Measurements from ENCODE around the gene WNK3. TPM values are rescaled to one million over a fixed set of nuclear protein-coding genes. Genes with fewer than 3 reads are reported as not detected.
"Not testable (repeated sequence)": the region's sequence is repeated elsewhere in the genome, so short reads cannot be mapped to it uniquely, and the experiment has no call there.

WNK3 gene
- total and polyA plus RNA-seq, 9 of the 15 experiments (the other 6 are each of a cell fraction or from before 2014, with no cell fraction given): under 0.01 to 0.02 (median 0.01) TPM; not detected in 4

DNA sequence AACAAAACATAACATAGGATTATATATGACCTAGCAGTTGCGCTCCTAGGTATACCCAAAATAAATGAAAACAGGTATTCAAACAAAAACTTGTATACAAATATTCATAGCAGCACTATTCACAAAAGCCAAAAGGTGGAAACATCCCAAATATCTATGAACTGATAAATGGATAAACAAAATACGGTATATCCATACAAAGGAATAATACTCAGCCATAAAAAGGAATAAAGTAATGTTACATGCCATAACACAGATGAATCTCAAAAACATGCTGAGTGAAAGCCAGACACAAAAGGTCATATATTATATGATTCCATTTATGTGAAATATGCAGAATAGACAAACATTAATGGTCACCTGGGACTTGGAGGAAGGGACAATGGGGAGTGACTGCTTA lies 5.2 kb downstream of the WNK3 start (continued):
- no peak for TF ChIP-seq NCOA6 (IDR thresholded peaks at IDR 0.05)
- TF ChIP-seq, protein P1, sequence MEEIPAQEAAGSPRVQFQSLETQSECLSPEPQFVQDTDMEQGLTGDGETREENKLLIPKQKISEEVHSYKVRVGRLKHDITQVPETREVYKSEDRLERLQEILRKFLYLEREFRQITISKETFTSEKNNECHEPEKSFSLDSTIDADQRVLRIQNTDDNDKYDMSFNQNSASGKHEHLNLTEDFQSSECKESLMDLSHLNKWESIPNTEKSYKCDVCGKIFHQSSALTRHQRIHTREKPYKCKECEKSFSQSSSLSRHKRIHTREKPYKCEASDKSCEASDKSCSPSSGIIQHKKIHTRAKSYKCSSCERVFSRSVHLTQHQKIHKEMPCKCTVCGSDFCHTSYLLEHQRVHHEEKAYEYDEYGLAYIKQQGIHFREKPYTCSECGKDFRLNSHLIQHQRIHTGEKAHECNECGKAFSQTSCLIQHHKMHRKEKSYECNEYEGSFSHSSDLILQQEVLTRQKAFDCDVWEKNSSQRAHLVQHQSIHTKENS (CRISPR knock-in tag; IDR thresholded peaks at IDR 0.05): no peak
- TF ChIP-seq BHLHE40 (IDR thresholded peaks at IDR 0.05; ENCODE audit: low read length): no peak
- no peak for TF ChIP-seq HNRNPUL1 (IDR thresholded peaks at IDR 0.05; ENCODE audit: low read length)
- TF ChIP-seq ELF2 (CRISPR knock-in tag; IDR thresholded peaks at IDR 0.05): no peak
- TF ChIP-seq, protein P2, sequence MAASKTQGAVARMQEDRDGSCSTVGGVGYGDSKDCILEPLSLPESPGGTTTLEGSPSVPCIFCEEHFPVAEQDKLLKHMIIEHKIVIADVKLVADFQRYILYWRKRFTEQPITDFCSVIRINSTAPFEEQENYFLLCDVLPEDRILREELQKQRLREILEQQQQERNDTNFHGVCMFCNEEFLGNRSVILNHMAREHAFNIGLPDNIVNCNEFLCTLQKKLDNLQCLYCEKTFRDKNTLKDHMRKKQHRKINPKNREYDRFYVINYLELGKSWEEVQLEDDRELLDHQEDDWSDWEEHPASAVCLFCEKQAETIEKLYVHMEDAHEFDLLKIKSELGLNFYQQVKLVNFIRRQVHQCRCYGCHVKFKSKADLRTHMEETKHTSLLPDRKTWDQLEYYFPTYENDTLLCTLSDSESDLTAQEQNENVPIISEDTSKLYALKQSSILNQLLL (CRISPR knock-in tag; IDR thresholded peaks at IDR 0.05; ENCODE audit: borderline replicate concordance): no peak
- no peak for TF ChIP-seq ZNF263 (CRISPR knock-in tag; IDR thresholded peaks at IDR 0.05; ENCODE audit: borderline replicate concordance)
- TF ChIP-seq, protein P3, sequence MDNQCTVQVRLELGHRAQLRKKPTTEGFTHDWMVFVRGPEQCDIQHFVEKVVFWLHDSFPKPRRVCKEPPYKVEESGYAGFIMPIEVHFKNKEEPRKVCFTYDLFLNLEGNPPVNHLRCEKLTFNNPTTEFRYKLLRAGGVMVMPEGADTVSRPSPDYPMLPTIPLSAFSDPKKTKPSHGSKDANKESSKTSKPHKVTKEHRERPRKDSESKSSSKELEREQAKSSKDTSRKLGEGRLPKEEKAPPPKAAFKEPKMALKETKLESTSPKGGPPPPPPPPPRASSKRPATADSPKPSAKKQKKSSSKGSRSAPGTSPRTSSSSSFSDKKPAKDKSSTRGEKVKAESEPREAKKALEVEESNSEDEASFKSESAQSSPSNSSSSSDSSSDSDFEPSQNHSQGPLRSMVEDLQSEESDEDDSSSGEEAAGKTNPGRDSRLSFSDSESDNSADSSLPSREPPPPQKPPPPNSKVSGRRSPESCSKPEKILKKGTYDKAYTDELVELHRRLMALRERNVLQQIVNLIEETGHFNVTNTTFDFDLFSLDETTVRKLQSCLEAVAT (IDR thresholded peaks at IDR 0.05): no peak
- TF ChIP-seq, protein P4, sequence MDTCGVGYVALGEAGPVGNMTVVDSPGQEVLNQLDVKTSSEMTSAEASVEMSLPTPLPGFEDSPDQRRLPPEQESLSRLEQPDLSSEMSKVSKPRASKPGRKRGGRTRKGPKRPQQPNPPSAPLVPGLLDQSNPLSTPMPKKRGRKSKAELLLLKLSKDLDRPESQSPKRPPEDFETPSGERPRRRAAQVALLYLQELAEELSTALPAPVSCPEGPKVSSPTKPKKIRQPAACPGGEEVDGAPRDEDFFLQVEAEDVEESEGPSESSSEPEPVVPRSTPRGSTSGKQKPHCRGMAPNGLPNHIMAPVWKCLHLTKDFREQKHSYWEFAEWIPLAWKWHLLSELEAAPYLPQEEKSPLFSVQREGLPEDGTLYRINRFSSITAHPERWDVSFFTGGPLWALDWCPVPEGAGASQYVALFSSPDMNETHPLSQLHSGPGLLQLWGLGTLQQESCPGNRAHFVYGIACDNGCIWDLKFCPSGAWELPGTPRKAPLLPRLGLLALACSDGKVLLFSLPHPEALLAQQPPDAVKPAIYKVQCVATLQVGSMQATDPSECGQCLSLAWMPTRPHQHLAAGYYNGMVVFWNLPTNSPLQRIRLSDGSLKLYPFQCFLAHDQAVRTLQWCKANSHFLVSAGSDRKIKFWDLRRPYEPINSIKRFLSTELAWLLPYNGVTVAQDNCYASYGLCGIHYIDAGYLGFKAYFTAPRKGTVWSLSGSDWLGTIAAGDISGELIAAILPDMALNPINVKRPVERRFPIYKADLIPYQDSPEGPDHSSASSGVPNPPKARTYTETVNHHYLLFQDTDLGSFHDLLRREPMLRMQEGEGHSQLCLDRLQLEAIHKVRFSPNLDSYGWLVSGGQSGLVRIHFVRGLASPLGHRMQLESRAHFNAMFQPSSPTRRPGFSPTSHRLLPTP (IDR thresholded peaks at IDR 0.05; ENCODE audit: borderline replicate concordance, extremely low read depth, insufficient read length): no peak

DNA sequence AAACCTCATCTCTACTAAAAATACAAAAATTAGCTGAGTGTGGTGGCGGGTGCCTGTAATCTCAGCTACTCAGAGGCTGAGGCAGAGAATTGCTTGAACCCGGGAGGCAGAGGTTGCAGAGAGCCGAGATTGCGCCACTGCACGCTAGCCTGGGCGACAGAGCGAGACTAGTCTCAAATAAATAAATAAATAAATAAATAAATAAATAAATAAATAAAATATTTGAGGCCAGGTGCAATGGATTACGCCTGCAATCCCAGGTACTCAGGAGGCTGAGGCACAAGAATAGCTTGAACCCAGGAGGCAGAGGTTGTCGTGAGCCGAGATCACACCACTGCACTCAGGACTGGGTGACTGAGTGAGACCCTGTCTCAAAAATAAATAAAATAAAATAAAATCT lies 20.5 kb downstream of the WNK3 start:
- POLR2A ChIA-PET: interaction anchor here (0.7 kb wide), 1 partner anchor 17 kb away, joined by 3 read pairs; no protein-coding TSS in a partner anchor
- FAIRE-seq; H3K27me3 ChIP-seq (ENCODE audit: control insufficient read depth in 2 of 2, insufficient read depth in 2 of 2, low read length in 2 of 2); in situ Hi-C loops (cut with MboI); DNase-seq (ENCODE audit: extremely low read depth in 1 of 4, low spot score in 3 of 4); H3K4me2 ChIP-seq (ENCODE audit: insufficient read depth, low read length); H3K36me3 ChIP-seq (ENCODE audit: control insufficient read depth, insufficient read depth, low read length); H3K9me3 ChIP-seq (replicated peaks; ENCODE audit: control insufficient read depth, insufficient read depth, low read depth, low read length); CTCF ChIA-PET (ENCODE audit: low intra/inter-chr PET ratio); H3K9ac ChIP-seq (ENCODE audit: insufficient read depth in 1 of 2, low read depth in 2 of 2, low read length in 2 of 2); H3K79me2 ChIP-seq (ENCODE audit: control insufficient read depth, insufficient read depth, low read length); H3K9me1 ChIP-seq (ENCODE audit: control insufficient read depth, insufficient read depth, low read length); H3K4me3 ChIP-seq; H3K4me1 ChIP-seq (replicated peaks in 1 of 2; ENCODE audit: control insufficient read depth in 2 of 2, insufficient read depth in 2 of 2, low read length in 2 of 2); intact Hi-C loops (cut with micrococcal nuclease); H2AFZ ChIP-seq (ENCODE audit: low read depth, low read length); BruUV-seq (replicated peaks); H4K20me1 ChIP-seq (replicated peaks; ENCODE audit: control insufficient read depth, insufficient read depth, low read length); ATAC-seq; H3K27ac ChIP-seq (ENCODE audit: extremely low read depth, low read depth, low read length): not testable (repeated sequence)
- WGBS (ENCODE audit: insufficient coverage, low coverage, missing lambda C conversion rate): 2% methylated on average over 10 of the region's 10 CpGs
